ENCODE results near the gene ATN1. TPM values are rescaled to one million over a fixed set of nuclear protein-coding genes. Genes with fewer than 3 reads are reported as not detected.

The ATN1 gene
- total and polyA plus RNA-seq, 9 of the 15 experiments (the other 6 are each of a cell fraction or from before 2014, with no cell fraction given) = 0.15 to 49.8 (median 2.7) TPM

- no peak for TF ChIP-seq THAP7 (CRISPR knock-in tag; IDR thresholded peaks at IDR 0.05)
- peak; percentile 60 for TF ChIP-seq ZNF121 (CRISPR knock-in tag; conservative IDR thresholded peaks at IDR 0.05)
- peak; percentile 87 for TF ChIP-seq POLR2G (IDR thresholded peaks at IDR 0.05; ENCODE audit: low read depth, low read length)
- 0 out of 2 replicates have a peak, but pooled peaks have one; percentile 27 for TF ChIP-seq E2F3 (CRISPR knock-in tag; IDR thresholded peaks at IDR 0.05)
- peak; percentile 92 for TF ChIP-seq MYBL2 (IDR thresholded peaks at IDR 0.05; ENCODE audit: low read depth)
- TF ChIP-seq MYBL2 (CRISPR knock-in tag; IDR thresholded peaks at IDR 0.05; ENCODE audit: borderline replicate concordance) = no peak
- TF ChIP-seq HNRNPL (IDR thresholded peaks at IDR 0.05; ENCODE audit: low read depth, low read length) = no peak
- TF ChIP-seq ZBTB12 (CRISPR knock-in tag; IDR thresholded peaks at IDR 0.05) = no peak
- no peak for TF ChIP-seq NELFE (IDR thresholded peaks at IDR 0.05; ENCODE audit: insufficient read depth, insufficient read length)
- peak; percentile 56; the same call in 1 of the 2 replicates for TF ChIP-seq SOX6 (IDR thresholded peaks at IDR 0.05)
- TF ChIP-seq ELK1 (CRISPR knock-in tag; IDR thresholded peaks at IDR 0.05) = no peak
- TF ChIP-seq GTF2B (IDR thresholded peaks at IDR 0.05; ENCODE audit: extremely low read depth, insufficient read length) = no peak
- peak; percentile 11; the same call in 1 of the 2 replicates for TF ChIP-seq ZKSCAN1 (IDR thresholded peaks at IDR 0.05; ENCODE audit: low read depth, low read length)
- TF ChIP-seq ZNF133 (CRISPR knock-in tag; IDR thresholded peaks at IDR 0.05) = no peak
- no peak for TF ChIP-seq PHF20 (IDR thresholded peaks at IDR 0.05; ENCODE audit: partially characterized antibody)
- TF ChIP-seq PURB (CRISPR knock-in tag; IDR thresholded peaks at IDR 0.05; ENCODE audit: low read depth) = no peak
- no peak for TF ChIP-seq BRF1 (IDR thresholded peaks at IDR 0.05; ENCODE audit: borderline replicate concordance, extremely low read depth, insufficient read length)
- no peak for TF ChIP-seq TCF15 (CRISPR knock-in tag; IDR thresholded peaks at IDR 0.05)
- peak; percentile 93 to 94 for TF ChIP-seq NRF1 (conservative IDR thresholded peaks at IDR 0.05 in 1 of 2, IDR thresholded peaks at IDR 0.05 in 1 of 2)
- no peak for TF ChIP-seq ZFP36 (IDR thresholded peaks at IDR 0.05; ENCODE audit: low read depth, low read length, partially characterized antibody)
- no peak for TF ChIP-seq RNF2 (IDR thresholded peaks at IDR 0.05)
- no peak for TF ChIP-seq RHOXF2B (CRISPR knock-in tag; conservative IDR thresholded peaks at IDR 0.05)
- no peak for TF ChIP-seq DMBX1 (CRISPR knock-in tag; IDR thresholded peaks at IDR 0.05; ENCODE audit: borderline replicate concordance)
- peak; percentile 17; the same call in 1 of the 2 replicates for TF ChIP-seq HCFC1 (IDR thresholded peaks at IDR 0.05; ENCODE audit: low read depth, low read length)
- TF ChIP-seq TRIM28 (IDR thresholded peaks at IDR 0.05) = no peak
These were observed 36.7 kb upstream of the ATN1 start (continued) for GRCh38 chr12:6890789-6891645.

Data from K562 (cell line).